ENCODE data around the gene IGFALS.

Gene IGFALS

GRCh38 chr16:1771864-1772361 is 21.6 kb downstream of the IGFALS start:
- H3K4me3 ChIP-seq (ENCODE audit: low read depth, low read length) = peak overlapping the region; percentile 98
- TF ChIP-seq CTCF (IDR thresholded peaks at IDR 0.05; ENCODE audit: insufficient read depth, low read depth, low read length, missing control alignments) = no peak
- no peak for DNase-seq (ENCODE audit: low read depth)

GRCh38 chr16:1771188-1771863 is 22.2 kb downstream of the IGFALS start, which contains the start of gene NME3:
Gene NME3 (minus strand): TSS chr16:1771543. CDS start chr16:1771534, 9 bp downstream.
- no peak for TF ChIP-seq CTCF (IDR thresholded peaks at IDR 0.05; ENCODE audit: insufficient read depth, low read depth, low read length, missing control alignments)
- peak within 1 kb of the TSS; percentile 98 for H3K4me3 ChIP-seq (ENCODE audit: low read depth, low read length)
- DNase-seq (ENCODE audit: low read depth) = peak; percentile 80

- peak; percentile 69 for DNase-seq (ENCODE audit: low read depth)
- peak overlapping the region; percentile 98 for H3K4me3 ChIP-seq (ENCODE audit: low read depth, low read length)
- TF ChIP-seq CTCF (IDR thresholded peaks at IDR 0.05; ENCODE audit: insufficient read depth, low read depth, low read length, missing control alignments) = no peak
Observed at GRCh38 chr16:1770328-1771187, 22.9 kb downstream of the IGFALS start.

DNA sequence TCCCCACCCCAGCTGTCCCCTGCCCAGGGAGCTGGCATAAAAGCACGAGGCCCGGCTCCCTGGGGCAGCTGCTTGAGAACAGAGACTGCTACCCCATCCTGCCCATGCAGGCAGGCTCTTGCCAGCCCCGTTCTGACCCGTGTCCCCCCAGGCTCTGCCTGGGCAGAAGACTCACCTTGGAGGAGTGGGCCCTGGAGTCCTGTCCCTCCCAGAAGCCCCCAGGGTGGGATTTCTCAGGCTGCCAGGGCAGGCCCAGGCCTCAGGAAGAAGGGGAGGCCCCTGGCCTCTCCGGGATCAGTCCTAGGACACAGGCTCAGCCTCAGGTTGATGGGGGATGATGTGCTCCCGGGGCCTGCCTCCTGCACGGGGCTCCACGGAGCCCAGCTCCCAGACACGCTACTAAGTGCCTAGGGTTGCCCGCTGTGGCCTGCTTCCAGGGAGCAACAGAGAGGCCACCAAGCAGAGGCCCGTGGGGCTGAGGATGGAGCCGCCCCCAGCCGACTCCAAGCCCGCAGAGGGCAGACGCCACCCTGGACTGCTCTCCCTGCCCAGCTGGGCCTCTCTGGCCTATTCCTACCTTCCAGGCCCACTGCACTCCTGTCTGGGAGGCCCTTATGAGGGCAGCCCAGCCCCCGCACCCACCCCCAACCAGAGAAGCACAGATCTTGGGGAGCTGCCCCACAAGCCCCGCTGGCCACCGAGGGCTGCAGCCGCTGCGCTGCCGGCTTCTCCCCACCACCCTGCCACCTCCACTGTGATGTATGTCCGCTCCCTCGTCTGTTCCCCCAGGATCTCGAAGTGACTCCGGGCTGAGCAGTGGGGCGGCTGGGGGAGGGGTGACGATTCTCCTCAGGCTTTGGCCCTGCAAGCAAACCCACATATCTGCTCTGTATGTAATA is 23.9 kb downstream of the IGFALS start:
- TF ChIP-seq CTCF (IDR thresholded peaks at IDR 0.05; ENCODE audit: insufficient read depth, low read depth, low read length, missing control alignments) = no peak
- 0 out of 2 replicates have a peak overlapping the region, but pooled peaks have one; percentile 98 for H3K4me3 ChIP-seq (ENCODE audit: low read depth, low read length)
- no peak for DNase-seq (ENCODE audit: low read depth)

- DNase-seq (ENCODE audit: low read depth) = no peak
- no peak overlapping the region for H3K4me3 ChIP-seq (ENCODE audit: low read depth, low read length)
- TF ChIP-seq CTCF (IDR thresholded peaks at IDR 0.05; ENCODE audit: insufficient read depth, low read depth, low read length, missing control alignments) = no peak
Observed at GRCh38 chr16:1768767-1769401, 24.6 kb downstream of the IGFALS start.
